HL-60 (cell line): ENCODE data around the gene PPP1R9B.

Source experiments
- DNase-seq, 2 experiments: peaks; one replicate each; pipeline ENCODE4 v3.0.0-alpha.2; 2010 to 2020; ENCODE audit warnings: low read depth in 1 of 2, low spot score in 1 of 2
- H3K27ac ChIP-seq: fragments of 250-450 bp; sonication (Bioruptor Pico); replicated peaks from 2 replicates; pipeline ENCODE4 v1.5.1; 2020; ENCODE audit warnings: mild to moderate bottlenecking, moderate library complexity
- H3K27me3 ChIP-seq: fragments of 250-450 bp; sonication (Bioruptor Pico); 2 replicates; pipeline ENCODE4 v1.5.1; 2021; ENCODE audit warnings: mild to moderate bottlenecking, moderate library complexity; ENCODE audit not compliant: insufficient read depth, poor library complexity, severe bottlenecking
- H3K4me3 ChIP-seq: replicated peaks from 2 replicates; pipeline ENCODE4 v1.5.1; 2011; ENCODE audit warnings: mild to moderate bottlenecking, control low read depth, low read length; ENCODE audit not compliant: insufficient read depth
- GABPA ChIP-seq: IDR thresholded peaks from 2 replicates; pipeline ENCODE4 v1.6.1; 2012; ENCODE audit warnings: low read depth
- POLR2AphosphoS5 ChIP-seq: IDR thresholded peaks from 2 replicates; pipeline ENCODE4 v1.6.1; 2012; ENCODE audit warnings: low read depth
- SPI1 ChIP-seq: IDR thresholded peaks from 2 replicates; pipeline ENCODE4 v1.6.1; 2012; ENCODE audit warnings: low read depth, mild to moderate bottlenecking, borderline replicate concordance
- TF ChIP-seq, protein P1 (sequence below): IDR thresholded peaks from 2 replicates; pipeline ENCODE4 v1.6.1; 2012; ENCODE audit warnings: low read depth; ENCODE audit not compliant: insufficient replicate concordance
- TF ChIP-seq, protein P2 (sequence below): IDR thresholded peaks from one replicate; pipeline ENCODE4 v1.5.1; 2011; ENCODE audit warnings: low read length, control low read depth, inconsistent platforms; ENCODE audit not compliant: insufficient read depth

The PPP1R9B gene

DNA sequence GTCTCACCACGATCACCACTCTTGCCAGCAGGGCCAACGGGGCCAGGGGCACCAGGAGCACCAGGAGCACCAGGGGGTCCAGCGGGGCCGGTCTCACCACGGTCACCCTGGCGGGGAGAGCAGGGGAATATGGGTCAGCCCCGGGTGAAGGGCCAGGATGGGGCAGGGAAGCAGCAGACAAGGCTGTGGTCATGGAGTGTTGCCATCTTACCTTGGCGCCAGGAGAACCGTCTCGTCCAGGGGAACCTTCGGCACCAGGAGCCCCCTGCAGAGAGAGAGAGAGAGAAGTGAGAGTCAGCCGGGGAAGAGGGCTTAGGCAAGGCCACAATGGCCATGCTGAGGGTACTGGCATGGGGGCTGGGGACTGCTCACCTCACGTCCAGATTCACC lies 38.0 kb upstream of the PPP1R9B start:
- DNase-seq, result no peak
- H3K27me3 ChIP-seq, result no peaks in the 10 kb centered on the region
- H3K4me3 ChIP-seq, result no peak overlapping the region
- H3K27ac ChIP-seq, result no peak overlapping the region
- TF ChIP-seq SPI1, result no peak
- TF ChIP-seq GABPA, result no peak
- TF ChIP-seq, protein P1, sequence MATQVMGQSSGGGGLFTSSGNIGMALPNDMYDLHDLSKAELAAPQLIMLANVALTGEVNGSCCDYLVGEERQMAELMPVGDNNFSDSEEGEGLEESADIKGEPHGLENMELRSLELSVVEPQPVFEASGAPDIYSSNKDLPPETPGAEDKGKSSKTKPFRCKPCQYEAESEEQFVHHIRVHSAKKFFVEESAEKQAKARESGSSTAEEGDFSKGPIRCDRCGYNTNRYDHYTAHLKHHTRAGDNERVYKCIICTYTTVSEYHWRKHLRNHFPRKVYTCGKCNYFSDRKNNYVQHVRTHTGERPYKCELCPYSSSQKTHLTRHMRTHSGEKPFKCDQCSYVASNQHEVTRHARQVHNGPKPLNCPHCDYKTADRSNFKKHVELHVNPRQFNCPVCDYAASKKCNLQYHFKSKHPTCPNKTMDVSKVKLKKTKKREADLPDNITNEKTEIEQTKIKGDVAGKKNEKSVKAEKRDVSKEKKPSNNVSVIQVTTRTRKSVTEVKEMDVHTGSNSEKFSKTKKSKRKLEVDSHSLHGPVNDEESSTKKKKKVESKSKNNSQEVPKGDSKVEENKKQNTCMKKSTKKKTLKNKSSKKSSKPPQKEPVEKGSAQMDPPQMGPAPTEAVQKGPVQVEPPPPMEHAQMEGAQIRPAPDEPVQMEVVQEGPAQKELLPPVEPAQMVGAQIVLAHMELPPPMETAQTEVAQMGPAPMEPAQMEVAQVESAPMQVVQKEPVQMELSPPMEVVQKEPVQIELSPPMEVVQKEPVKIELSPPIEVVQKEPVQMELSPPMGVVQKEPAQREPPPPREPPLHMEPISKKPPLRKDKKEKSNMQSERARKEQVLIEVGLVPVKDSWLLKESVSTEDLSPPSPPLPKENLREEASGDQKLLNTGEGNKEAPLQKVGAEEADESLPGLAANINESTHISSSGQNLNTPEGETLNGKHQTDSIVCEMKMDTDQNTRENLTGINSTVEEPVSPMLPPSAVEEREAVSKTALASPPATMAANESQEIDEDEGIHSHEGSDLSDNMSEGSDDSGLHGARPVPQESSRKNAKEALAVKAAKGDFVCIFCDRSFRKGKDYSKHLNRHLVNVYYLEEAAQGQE, result no peak
- TF ChIP-seq, protein P2, sequence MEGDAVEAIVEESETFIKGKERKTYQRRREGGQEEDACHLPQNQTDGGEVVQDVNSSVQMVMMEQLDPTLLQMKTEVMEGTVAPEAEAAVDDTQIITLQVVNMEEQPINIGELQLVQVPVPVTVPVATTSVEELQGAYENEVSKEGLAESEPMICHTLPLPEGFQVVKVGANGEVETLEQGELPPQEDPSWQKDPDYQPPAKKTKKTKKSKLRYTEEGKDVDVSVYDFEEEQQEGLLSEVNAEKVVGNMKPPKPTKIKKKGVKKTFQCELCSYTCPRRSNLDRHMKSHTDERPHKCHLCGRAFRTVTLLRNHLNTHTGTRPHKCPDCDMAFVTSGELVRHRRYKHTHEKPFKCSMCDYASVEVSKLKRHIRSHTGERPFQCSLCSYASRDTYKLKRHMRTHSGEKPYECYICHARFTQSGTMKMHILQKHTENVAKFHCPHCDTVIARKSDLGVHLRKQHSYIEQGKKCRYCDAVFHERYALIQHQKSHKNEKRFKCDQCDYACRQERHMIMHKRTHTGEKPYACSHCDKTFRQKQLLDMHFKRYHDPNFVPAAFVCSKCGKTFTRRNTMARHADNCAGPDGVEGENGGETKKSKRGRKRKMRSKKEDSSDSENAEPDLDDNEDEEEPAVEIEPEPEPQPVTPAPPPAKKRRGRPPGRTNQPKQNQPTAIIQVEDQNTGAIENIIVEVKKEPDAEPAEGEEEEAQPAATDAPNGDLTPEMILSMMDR, result no peak
- no peak for TF ChIP-seq POLR2AphosphoS5

DNA sequence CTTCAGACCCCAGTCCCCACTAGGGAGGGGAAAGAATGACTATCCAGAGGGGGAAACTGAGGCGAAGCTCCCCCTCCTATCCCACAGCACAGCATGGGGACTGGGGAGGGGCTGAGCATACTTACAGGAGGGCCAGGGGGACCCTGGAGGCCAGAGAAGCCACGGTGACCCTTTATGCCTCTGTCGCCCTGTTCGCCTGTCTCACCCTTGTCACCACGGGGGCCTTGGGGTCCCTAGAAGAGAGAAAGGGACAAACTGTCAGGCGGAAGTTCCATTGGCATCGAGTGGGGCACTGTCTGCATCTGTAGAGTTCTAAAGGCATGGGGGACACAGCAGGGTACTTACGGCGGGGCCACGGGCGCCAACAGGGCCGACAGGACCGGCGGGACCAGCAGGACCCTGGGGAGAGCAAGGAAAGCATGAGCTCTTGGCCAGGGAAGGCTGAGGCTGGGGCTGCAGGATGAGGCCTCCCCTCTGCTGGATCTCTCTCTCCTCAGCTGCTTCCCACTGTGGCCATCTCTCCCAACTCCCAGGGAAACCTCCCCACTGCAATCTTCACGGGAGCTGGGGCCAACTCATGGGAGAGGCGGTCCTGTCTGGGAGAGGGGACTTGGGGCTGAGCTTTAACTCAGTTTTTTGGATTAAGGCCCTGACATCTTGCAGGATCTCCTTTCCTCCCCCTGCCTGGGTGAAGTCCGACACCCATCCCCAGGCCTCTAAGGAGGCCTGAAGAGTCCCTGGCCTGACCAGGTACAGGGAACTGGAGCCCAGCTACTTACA lies 37.5 kb upstream of the PPP1R9B start:
- DNase-seq, result no peak
- no peak overlapping the region for H3K27ac ChIP-seq
- H3K27me3 ChIP-seq, result no peaks in the 10 kb centered on the region
- TF ChIP-seq POLR2AphosphoS5 (no peak), GABPA (no peak), SPI1 (no peak)
- TF ChIP-seq, protein P1, result no peak
- TF ChIP-seq, protein P2, result no peak
- H3K4me3 ChIP-seq, result no peak overlapping the region

DNA sequence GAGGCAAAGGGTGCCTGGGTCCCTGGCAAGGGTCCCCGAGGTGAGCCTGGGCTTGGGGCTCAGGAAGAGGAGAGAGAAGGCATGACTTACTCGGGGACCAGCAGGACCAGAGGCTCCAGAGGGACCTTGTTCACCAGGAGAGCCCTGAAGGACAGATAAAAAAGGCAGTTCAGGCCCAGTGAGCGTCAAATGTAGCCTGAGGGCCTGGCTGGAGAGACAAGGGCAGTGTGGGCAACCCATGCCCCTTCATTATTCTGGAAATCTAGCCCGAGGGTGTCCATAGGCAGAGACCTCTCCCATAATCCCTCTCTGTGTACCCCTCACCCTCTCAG lies 36.9 kb upstream of the PPP1R9B start:
- no peak overlapping the region for H3K4me3 ChIP-seq
- no peak for TF ChIP-seq GABPA
- TF ChIP-seq, protein P2, result no peak
- TF ChIP-seq, protein P1, result no peak
- no peak for TF ChIP-seq SPI1
- TF ChIP-seq POLR2AphosphoS5, result no peak
- H3K27ac ChIP-seq, result no peak overlapping the region
- H3K27me3 ChIP-seq, result no peaks in the 10 kb centered on the region
- no peak for DNase-seq
